NCI-H1092 treated with DMSO at 0.1 percent for 48 hours (cell line): ENCODE results near the gene C11orf24.
A peak's percentile ranks its signal among the peaks of the same experiment; 100 is the strongest.

Experiments
- DNase-seq: peaks from one replicate; lab custom pipeline; 2025; lab: John Stamatoyannopoulos, UW

The C11orf24 gene

GRCh38 chr11:68270196-68271022 lies 1.4 kb downstream of the C11orf24 start:
- DNase-seq = no peak

DNA sequence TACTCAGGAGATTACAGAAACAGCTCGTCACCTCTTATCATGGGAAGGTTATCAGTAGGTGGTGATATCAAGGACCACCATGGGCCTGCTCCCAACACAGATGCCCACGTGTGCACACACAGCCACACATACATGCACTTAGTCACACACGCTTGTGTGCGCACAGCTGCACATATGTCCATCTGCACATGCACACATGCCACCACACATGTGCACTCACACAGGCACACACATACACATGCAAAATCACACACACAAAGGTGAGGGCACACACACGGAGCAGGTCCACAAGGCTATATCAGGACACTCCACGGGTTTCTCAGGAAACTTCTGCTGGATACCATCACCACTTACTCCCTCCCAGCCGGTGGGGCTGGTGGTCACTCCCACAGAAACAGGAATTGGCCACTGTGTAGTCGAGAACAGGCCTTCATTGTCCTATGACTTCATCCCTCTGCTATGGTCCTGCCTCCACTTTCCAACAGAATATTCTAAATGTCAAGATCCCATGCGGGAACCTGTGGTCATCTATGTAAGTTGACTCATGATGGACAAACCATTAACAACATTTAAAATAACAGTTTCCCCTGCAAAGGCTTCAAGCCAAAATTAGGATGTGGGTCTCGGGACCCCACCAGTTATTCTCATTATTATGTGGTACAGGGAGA lies 2.2 kb downstream of the C11orf24 start:
- DNase-seq = no peak

DNA sequence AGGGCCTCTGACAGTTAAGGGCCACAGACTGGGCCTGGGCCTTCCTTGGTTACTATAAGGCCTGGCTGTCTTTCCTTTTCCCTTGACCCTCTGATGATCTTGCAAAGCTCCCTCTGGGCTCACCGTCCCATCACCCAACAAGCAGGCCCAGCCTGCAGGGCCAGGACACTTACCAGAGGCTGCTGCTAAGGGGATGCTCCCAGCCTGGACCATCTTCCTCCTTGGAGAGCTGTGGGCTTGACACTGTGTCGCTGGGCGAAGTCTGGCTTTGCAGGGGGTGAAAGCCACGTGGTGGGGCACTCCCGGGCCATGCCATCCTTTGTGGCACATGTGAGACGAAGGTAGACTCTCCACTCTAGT lies 3.9 kb downstream of the C11orf24 start:
- DNase-seq = no peak

DNA sequence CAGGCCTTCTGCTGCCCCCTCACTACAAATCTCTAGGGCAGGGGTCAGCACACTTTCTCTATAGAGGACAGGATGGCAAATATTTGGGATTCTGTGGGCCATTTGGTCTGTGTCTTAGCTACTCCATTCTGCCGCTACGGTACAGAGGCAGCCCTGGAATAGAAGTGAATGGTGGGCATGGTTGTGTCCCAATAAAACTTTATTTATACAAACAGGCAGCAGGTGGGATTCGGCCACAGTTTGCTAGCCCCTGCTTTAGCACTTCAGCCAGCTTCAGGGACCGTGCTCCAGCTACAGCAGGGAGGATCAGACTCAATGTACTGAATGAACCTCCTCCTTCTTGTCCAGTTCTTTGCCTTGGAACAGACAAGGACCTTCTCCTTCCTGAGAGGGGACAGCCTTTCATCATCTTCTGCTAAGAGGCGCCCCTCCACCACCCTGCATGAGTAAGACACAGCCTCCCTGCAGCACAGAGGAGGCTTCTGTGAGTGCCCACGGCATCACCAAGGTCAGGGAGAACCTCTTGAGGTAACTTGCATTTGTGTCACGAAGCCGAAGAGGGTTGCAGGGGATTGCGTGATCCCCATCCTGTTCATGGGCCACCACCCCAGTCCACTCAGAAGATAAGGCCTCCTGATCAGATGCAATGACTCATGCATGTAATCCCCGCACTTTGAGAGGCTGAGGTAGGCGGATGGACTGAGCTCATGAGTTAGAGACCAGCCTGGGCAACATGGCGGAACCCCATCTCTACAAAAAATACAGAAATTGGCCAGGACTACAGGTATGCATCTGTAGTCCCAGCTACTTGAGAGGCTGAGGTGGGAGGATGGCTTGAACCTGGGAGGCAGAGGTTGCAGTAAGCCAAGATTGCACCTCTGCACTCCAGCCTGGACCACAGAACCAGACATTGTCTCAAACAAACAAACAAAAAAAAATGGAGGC lies 4.6 kb downstream of the C11orf24 start:
- DNase-seq = no peak

- DNase-seq = no peak
Measured at GRCh38 chr11:68266121-68266891, 5.5 kb downstream of the C11orf24 start.

DNA sequence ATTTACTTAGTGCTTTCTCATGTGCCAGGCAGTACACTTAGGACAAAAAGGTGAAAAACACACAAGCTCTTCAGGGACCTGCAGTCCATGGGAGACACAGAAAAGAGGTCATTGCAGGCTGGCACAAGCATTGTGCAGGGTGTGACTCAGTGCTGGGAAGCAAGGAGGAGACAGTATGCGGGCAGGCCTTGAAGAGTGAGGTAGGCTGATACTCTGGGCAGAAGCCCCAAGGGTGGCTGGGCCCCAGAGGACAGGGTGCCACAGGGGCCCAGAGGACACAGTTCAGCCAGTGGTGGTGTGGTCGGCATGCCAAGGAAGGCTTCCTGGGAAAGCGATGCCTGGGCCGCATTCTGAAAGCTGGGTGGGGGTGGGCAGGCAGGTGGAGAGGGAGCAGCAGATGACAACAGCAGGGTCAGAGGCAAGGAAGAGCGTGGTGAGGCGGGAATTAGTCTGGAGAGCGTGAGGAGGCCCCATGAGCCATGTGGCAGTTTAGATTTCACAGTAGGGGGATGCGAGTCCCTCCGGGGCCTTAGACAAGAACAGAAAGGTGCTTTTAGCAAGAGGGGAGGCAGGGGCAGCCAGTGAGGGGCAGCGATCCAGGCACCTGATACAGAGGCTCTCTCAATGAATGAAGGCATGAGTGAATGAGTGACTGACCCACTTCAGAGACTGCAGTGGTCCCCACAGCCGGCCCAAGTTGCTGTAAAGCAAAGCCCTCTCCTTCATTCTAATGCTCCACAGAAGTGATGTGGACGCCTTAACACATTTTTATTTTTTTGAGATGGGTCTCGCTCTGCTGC lies 6.8 kb downstream of the C11orf24 start:
- DNase-seq = no peak

- DNase-seq = no peak
Measured at GRCh38 chr11:68264244-68264643, 7.5 kb downstream of the C11orf24 start.

DNA sequence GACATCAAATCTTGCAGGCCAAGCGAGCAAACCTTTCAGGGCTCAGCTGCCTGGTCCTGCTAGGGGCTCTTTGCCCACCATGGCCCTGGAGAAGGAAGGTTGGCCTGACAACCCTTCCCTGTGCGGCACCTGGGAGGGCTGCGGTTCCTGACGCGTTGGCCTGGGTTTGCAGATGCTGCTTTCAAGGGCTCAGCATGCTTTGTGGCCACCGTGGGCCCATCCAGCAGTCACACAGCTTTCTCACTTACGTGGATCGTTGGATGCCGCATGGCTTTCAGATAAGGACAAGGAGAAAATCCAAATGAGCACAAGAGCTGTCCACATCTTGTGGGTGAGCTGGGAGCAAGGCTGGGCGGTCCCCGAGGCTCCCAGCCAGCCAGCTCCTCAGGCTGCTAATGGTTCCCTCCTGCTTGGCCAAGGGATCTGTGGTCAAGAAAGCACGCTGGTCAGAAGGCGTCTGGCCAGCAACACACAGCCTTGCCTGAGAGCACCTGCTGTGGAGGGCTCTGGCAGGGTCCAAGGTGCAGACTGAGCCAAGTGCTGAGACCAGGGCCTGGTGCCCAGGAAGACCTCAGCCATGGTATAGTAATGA lies 8.2 kb downstream of the C11orf24 start:
- no peak for DNase-seq

- no peak for DNase-seq
Measured at GRCh38 chr11:68262544-68262827, 9.3 kb downstream of the C11orf24 start.

DNA sequence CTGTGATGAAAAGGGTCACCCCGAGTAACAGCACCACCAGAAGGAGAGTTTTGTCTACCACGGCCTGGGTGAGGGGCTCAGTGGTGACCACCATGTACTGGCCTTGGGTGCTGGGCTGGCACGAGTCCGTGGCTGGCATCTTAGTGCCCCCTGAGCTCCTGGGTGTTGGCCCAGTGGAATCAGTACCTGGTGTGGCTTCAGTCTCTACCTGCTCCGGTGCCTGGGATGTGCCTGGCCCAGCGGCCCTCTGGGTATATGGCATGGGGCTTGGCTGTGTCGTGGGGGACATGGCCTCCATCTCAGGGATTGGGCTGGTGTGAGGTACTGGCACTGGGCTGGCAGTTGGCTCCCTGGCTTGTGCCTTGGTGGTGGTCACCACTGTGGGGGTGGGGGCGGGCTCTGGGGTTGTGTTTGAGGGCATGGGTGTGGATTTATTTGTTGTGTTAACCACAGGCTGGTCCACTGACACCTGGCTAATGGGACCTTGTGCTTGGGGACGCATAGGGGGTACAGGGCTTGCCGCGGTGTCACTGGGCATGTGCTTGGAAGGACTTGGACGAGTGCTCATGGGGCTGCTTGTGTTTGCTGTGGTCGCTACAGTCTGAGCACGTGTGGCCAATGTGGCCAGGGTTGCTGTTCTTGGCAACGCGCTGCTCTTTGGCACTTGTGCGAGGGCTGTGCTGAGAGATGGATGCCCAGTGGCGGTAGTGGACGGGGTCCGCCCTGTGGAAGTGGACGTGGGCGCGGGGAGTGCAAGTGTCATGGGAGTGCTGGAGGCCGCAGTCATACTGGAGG lies 9.8 kb downstream of the C11orf24 start:
- DNase-seq = no peak

- DNase-seq = no peak
Measured at GRCh38 chr11:68261006-68261405, 10.8 kb downstream of the C11orf24 start.

DNA sequence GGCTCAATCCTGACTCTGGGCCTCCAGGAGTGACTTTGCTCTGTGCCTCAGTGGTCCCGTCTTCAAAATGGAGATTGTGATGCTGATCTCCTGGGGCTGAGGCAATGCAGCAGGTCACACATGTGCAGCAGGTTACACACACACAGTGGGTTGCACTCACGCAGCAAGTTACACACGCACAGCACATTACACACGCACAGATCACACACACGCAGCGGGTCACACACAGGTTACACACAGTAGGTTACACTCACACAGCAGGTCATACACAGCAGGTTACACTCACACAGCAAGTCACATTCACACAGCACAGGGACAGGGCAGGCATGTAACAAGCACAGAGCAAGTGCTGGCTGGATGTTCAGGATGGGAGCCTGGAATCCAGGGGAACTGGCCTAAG lies 11.3 kb downstream of the C11orf24 start:
- DNase-seq = no peak

- DNase-seq = no peak
Measured at GRCh38 chr11:68259122-68259959, 12.4 kb downstream of the C11orf24 start.

- DNase-seq = no peak
Measured at GRCh38 chr11:68258363-68258765, 13.4 kb downstream of the C11orf24 start.

DNA sequence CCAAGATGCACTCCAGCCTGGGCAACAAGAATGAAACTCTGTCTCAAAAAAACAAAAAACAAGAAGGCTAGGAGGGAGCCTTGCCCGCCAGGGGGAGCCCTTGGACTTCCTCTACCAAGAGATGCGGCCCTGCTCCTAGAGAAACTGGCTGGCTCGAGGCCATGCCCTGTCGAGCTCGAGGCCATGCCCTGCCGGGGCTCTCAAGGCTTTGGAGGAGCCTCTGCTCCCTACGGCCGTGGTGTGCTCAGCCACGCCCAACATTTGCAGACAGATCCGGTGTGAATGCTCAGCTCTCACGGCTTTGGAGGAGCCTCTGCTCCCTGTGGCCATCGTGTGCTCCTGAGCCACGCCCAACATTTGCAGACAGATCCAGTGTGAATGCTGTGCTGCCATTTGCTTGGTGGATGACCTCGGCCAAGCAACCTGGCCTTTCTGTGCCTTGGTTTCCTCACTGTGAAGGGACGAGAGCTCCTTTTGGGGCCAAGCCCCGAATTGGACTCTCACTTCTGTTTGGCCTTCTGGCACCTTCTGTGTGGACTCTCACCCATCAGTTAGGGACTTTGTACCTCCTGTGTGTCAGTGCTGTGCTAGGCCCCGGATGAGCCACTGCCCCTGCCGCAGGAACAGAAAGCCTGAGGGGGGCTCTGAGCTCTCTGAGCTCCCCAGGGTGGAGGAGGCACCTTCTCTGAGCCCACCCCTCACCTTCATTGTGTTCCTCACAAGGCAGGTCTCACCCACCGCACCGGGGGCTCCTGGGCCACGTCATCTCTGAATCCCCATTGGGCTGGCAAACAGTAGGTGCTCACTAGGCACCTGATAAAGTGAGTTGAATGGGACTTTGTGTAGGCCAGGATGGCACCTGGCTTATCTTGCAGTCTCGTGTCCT lies 14.1 kb downstream of the C11orf24 start:
- peak; percentile 86 for DNase-seq

DNA sequence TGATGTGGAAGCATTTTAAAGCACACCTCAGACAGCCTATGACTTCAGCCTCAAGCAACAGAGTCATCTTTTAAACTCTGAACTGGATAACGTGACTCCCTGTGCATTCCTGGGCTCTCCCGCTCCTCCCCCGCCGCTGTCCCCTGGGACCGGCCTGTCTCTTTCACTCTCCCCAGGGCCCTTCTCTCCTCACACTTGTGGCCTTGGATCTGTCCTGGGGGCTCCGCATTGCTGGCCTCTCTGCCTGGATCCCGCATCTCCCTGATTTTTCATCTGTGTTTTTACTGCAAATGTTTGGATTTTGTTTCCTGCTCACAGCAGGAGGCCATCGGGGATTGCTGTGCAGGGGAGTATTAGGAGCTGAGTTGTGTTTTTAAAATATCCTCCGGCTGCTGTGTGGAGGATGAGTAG lies 15.4 kb downstream of the C11orf24 start:
- DNase-seq = no peak

GRCh38 chr11:68255526-68255925 lies 16.2 kb downstream of the C11orf24 start:
- DNase-seq = no peak

DNA sequence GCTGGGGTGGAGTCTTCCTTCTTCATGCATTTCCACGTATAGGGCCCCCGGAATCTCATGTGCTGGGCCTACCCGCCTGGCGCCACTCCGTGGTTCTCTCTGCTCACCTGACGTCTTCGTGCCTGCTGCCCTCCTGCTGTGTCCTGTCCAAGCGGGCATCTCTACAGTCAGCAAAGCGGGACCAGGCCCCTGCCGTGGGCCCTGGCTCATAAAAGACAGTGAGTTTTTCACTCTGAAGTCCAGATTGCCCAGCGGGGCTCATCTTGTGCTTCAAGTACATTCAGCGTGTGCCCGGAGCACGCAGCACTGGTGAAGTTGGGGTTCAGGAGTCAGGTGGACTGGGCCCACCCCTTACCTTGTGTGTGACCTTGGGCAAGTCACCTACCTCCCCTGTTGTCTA lies 17.4 kb downstream of the C11orf24 start:
- DNase-seq = no peak
